M059J (cell line): Measurements from ENCODE around the gene DYNLT3. TPM values are rescaled to one million over a fixed set of nuclear protein-coding genes. Genes with fewer than 3 reads are reported as not detected.

Experiments
- DNase-seq: peaks from one replicate; pipeline ENCODE4 v3.0.0-alpha.2; 2012; ENCODE audit warnings: low read depth
- total RNA-seq: library from RNA; depleted of rRNA; stranded (reverse); fragments of >200 nt; shearing (Covaris generic); gene quantifications from 2 replicates; pipeline ENCODE4 v1.2.3, GENCODE V29; 2014; rRNA removed

The DYNLT3 gene
- total RNA-seq: 85.6 and 94.0 TPM in 2 replicates

GRCh38 chrX:37846934-37847732 is at the start of gene DYNLT3:
DYNLT3 (minus strand) TSS chrX:37847571; CDS start chrX:37847510, 61 bp downstream.
- DNase-seq: peak; percentile 87

- DNase-seq: no peak
These were observed 49.1 kb upstream of the DYNLT3 start for GRCh38 chrX:37896511-37896890.

GRCh38 chrX:37895795-37896510 is 48.6 kb upstream of the DYNLT3 start:
- DNase-seq: no peak

GRCh38 chrX:37894725-37895124 is 47.4 kb upstream of the DYNLT3 start:
- DNase-seq: no peak

GRCh38 chrX:37888010-37888409 is 40.6 kb upstream of the DYNLT3 start:
- DNase-seq: no peak

- no peak for DNase-seq
These were observed 40.0 kb upstream of the DYNLT3 start for GRCh38 chrX:37887347-37887746.

- peak; percentile 77 for DNase-seq
These were observed 35.8 kb upstream of the DYNLT3 start for GRCh38 chrX:37883196-37883595.

GRCh38 chrX:37879692-37880091 is 32.3 kb upstream of the DYNLT3 start:
- DNase-seq: peak; percentile 56

GRCh38 chrX:37876716-37877115 is 29.3 kb upstream of the DYNLT3 start:
- DNase-seq: no peak

- DNase-seq: peak; percentile 51
These were observed 28.3 kb upstream of the DYNLT3 start for GRCh38 chrX:37875675-37876074.

GRCh38 chrX:37873220-37873619 is 25.8 kb upstream of the DYNLT3 start:
- no peak for DNase-seq

- DNase-seq: no peak
These were observed 24.9 kb upstream of the DYNLT3 start for GRCh38 chrX:37872303-37872655.

GRCh38 chrX:37871626-37872302 is 24.4 kb upstream of the DYNLT3 start:
- DNase-seq: peak; percentile 93

GRCh38 chrX:37867536-37868153 is 20.3 kb upstream of the DYNLT3 start:
- DNase-seq: no peak

- no peak for DNase-seq
These were observed 16.4 kb upstream of the DYNLT3 start for GRCh38 chrX:37863728-37864127.

- no peak for DNase-seq
These were observed 15.5 kb upstream of the DYNLT3 start for GRCh38 chrX:37862851-37863250.

- peak; percentile 38 for DNase-seq
These were observed 13.3 kb upstream of the DYNLT3 start for GRCh38 chrX:37860721-37861120.

GRCh38 chrX:37854748-37855147 is 7.4 kb upstream of the DYNLT3 start:
- no peak for DNase-seq

- DNase-seq: no peak
These were observed 6.8 kb upstream of the DYNLT3 start for GRCh38 chrX:37854148-37854547.

- no peak for DNase-seq
These were observed 394 bp upstream of the DYNLT3 start for GRCh38 chrX:37847733-37848197.

GRCh38 chrX:37846558-37846933 is 825 bp downstream of the DYNLT3 start:
- DNase-seq: peak; percentile 4

GRCh38 chrX:37846141-37846540 is 1.2 kb downstream of the DYNLT3 start:
- DNase-seq: peak; percentile 48
